Kidney (tissue), 14 donors: ENCODE measurements around the gene TM9SF3. TPM values are rescaled to one million over a fixed set of nuclear protein-coding genes. Genes with fewer than 3 reads are reported as not detected.

ENCODE experiments used
- DNase-seq, 5 donors: peaks; one replicate each; pipeline ENCODE4 v3.0.0-alpha.2; 2013 to 2020
- FAIRE-seq: peaks from 2 replicates; lab custom pipeline; 2012; peaks lifted over from hg19 to GRCh38; lab: Jason Lieb, UNC
- H3K27ac ChIP-seq, 2 donors: one replicate each; pipeline ENCODE4 v1.7.0; 2013; ENCODE audit warnings: low read depth in 2 of 2, low read length in 2 of 2, inconsistent platforms in 1 of 2
- H3K27me3 ChIP-seq: one replicate; pipeline ENCODE4 v1.7.1; 2013; ENCODE audit warnings: low read length, inconsistent platforms; ENCODE audit not compliant: control insufficient read depth, insufficient read depth
- H3K36me3 ChIP-seq, 3 donors: one replicate each; pipeline versions ENCODE4 v1.7.0 to v1.7.1; 2013; ENCODE audit warnings: low read length in 3 of 3, control low read depth in 1 of 3, inconsistent platforms in 1 of 3; ENCODE audit not compliant: insufficient read depth in 3 of 3, control insufficient read depth in 2 of 3
- H3K4me1 ChIP-seq, 3 donors: one replicate each; pipeline versions ENCODE4 v1.7.0 to v1.7.1; 2013; ENCODE audit warnings: low read length in 3 of 3, inconsistent platforms in 1 of 3, low read depth in 1 of 3; ENCODE audit not compliant: control insufficient read depth in 2 of 3, insufficient read depth in 2 of 3
- H3K4me3 ChIP-seq, 3 donors: one replicate each; pipeline versions ENCODE4 v1.7.0 to v1.8.1; 2013; ENCODE audit warnings: low read length in 3 of 3, control low read depth in 1 of 3, inconsistent platforms in 1 of 3
- H3K9ac ChIP-seq, 3 donors: one replicate each; pipeline versions ENCODE4 v1.7.0 to v1.7.1; 2013; ENCODE audit warnings: low read length in 3 of 3, control low read depth in 1 of 3, inconsistent platforms in 1 of 3
- H3K9me3 ChIP-seq, 3 donors: one replicate each; pipeline versions ENCODE4 v1.7.0 to v1.7.1; 2013; ENCODE audit warnings: low read length in 3 of 3, control low read depth in 1 of 3, inconsistent platforms in 1 of 3; ENCODE audit not compliant: control insufficient read depth in 2 of 3, insufficient read depth in 1 of 3
- intact Hi-C: fragments of 100-400 bp; cut with DNase I; formaldehyde crosslinking; loops from one replicate; pipeline ENCODE4 v1.11.1; 2022
- polyA plus RNA-seq: library from polyadenylated mRNA; stranded (reverse); fragments of 350-450 nt; fragmentation: Illumina TruSeq; extraction: RNeasy Lipid Tissue Mini Kit (QIAGEN cat#74804); gene quantifications from one replicate; pipeline ENCODE4 v1.2.3, GENCODE V29; 2014; ENCODE audit warnings: low read depth, low replicate concordance; ENCODE audit not compliant: insufficient read depth
- total RNA-seq: library from RNA; stranded (reverse); fragmentation: NEBNext Ultra II Directional; extraction: Animal tissue kit (Norgen Biotek cat#: 25700); gene quantifications from one replicate; pipeline ENCODE4 v1.2.1, GENCODE V29; 2021
- TF ChIP-seq, protein P1 (sequence below): IDR thresholded peaks from 3 replicates; pipeline ENCODE4 v1.5.1; 2012; ENCODE audit warnings: mild to moderate bottlenecking, moderate library complexity, borderline replicate concordance; ENCODE audit not compliant: insufficient read depth; ENCODE audit errors: extremely low read depth
- donor health status: control.
- donor health status: control.
- donor health status: control.
- donor health status: control.
- donor health status: control.
- donor health status: DM: yes; HTN: yes; CAD: no.
- donor health status: Normal renal cell carcinoma (clear cell type).

Gene TM9SF3
- total and polyA plus RNA-seq, 2 donors from 2014 or later: 42.7 to 144 TPM

DNA sequence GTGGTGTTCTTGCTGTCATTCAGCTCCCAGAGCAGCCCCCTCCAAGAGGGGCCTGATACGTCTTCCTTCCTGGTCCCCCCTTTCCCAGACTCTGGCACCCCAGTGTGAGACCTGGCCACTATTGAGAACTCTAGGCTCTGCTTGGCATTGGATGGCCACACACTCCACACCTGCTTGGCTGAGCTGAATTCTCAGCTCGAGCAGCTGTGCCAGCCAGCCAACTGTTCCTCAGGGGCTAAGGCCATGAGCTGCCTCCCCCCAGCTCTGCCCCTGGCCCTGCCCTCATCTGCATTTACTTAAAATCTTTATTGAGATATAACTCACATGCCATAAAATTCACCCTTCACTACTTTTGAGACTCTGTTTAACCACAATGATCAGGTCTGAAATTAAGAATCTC is 79.8 kb downstream of the TM9SF3 start:
- TF ChIP-seq, protein P1, sequence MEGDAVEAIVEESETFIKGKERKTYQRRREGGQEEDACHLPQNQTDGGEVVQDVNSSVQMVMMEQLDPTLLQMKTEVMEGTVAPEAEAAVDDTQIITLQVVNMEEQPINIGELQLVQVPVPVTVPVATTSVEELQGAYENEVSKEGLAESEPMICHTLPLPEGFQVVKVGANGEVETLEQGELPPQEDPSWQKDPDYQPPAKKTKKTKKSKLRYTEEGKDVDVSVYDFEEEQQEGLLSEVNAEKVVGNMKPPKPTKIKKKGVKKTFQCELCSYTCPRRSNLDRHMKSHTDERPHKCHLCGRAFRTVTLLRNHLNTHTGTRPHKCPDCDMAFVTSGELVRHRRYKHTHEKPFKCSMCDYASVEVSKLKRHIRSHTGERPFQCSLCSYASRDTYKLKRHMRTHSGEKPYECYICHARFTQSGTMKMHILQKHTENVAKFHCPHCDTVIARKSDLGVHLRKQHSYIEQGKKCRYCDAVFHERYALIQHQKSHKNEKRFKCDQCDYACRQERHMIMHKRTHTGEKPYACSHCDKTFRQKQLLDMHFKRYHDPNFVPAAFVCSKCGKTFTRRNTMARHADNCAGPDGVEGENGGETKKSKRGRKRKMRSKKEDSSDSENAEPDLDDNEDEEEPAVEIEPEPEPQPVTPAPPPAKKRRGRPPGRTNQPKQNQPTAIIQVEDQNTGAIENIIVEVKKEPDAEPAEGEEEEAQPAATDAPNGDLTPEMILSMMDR: no peak
- Histone ChIP-seq H3K27ac (no peak overlapping the region), H3K9me3 (no peaks in the 10 kb centered on the region), H3K27me3 (no peaks in the 10 kb centered on the region), H3K36me3 (no peaks in the 10 kb centered on the region), H3K4me1 (no peaks in the 10 kb centered on the region), H3K9ac (no peak overlapping the region), H3K4me3 (no peak overlapping the region)
- intact Hi-C loops: no loop called here
- DNase-seq (no peak), FAIRE-seq (no peak)

DNA sequence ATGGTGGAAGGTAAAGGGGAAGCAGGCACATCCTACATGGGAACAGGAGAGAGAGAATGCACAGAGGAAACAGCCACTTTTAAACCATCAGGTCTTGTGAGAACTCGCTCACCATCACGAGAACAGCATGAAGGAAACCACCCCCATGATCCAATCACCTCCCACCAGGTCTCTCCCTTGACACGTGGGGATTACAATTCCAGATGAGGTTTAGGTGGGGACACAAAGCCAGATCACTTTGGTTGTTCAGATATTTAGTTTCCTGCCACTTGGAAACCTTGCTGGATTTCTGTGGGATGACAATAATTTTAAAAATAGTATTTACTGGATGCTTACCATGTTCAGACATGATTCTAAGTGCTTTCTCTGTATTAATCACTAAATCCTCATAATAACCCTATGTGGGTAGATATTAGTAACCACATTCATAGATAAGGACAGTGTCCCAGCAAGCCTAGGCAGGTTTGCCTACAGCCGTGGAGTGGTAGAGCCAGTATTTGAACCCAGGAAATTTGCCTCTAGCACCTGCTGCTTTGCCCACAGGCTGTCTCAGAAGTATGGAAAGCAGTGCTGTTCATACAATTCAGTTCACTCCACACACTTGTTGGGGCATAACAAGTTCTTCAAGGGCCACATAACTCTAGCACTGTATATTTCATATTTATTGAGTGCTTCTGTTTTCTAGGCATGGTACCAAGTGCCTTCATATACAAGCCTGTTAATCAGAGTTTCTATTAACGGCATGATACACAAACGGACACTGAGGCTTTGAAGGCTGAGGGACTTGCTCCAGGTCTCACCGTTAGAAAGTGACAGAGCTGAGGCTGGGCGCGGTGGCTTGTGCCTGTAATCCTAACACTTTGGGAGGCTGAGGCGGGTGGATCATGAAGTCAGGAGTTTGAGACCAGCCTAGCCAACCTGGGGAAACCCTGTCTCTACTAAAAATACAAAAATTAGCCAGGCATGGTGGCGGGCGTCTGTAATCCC is 81.4 kb downstream of the TM9SF3 start:
- DNase-seq: no peak
- H3K9ac ChIP-seq: no peak overlapping the region
- TF ChIP-seq, protein P1: no peak
- H3K4me1 ChIP-seq: no peaks in the 10 kb centered on the region
- intact Hi-C loops: no loop called here
- H3K27ac ChIP-seq: no peak overlapping the region
- no peak overlapping the region for H3K4me3 ChIP-seq
- no peaks in the 10 kb centered on the region for H3K9me3 ChIP-seq
- H3K36me3 ChIP-seq: no peaks in the 10 kb centered on the region
- no peaks in the 10 kb centered on the region for H3K27me3 ChIP-seq
- FAIRE-seq: no peak

DNA sequence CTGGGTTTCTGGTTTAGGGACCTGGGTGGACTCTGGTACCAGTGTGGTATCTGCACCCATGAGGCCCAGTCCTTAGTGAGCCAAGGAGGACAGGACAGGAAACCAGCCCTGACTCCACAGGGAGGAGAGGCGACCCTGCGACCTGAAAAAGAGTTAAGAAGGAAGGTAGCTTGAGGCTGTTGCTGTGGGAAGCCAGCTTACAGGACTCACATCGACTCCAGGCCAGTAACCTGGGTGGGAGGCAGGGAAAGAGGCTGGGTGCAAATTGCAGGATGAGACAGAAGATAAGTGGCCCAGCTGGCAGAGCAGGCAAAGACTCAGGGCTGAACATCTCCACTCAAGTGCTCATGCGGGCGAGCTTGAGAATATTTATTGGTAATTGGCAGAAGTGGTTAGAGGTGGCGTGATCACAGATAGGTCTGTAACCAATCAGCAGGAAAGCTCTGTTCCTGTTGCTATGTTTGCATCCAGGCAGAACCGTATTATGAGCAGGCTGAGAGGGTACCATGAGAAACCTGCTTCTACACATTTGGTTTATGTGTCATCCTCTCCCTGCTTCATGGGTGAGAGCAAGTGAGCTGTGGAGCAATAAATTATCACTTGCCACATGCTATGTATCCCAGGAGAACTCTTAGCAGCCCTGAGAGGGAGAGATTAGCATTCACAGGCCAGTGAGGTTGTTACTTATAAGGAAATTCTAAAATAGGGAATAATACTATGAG is 84.1 kb downstream of the TM9SF3 start:
- H3K4me1 ChIP-seq: no peaks in the 10 kb centered on the region
- FAIRE-seq (no peak), DNase-seq (peak in 2 of 5 donors; percentile 45 to 48)
- no peak overlapping the region for H3K4me3 ChIP-seq
- H3K9ac ChIP-seq: no peak overlapping the region
- H3K27me3 ChIP-seq: no peaks in the 10 kb centered on the region
- H3K27ac ChIP-seq: no peak overlapping the region
- TF ChIP-seq, protein P1: no peak
- intact Hi-C loops: no loop called here
- no peaks in the 10 kb centered on the region for H3K36me3 ChIP-seq
- H3K9me3 ChIP-seq: no peaks in the 10 kb centered on the region
